Measurements from ENCODE around the gene RAPGEF4.

RAPGEF4 gene

DNA sequence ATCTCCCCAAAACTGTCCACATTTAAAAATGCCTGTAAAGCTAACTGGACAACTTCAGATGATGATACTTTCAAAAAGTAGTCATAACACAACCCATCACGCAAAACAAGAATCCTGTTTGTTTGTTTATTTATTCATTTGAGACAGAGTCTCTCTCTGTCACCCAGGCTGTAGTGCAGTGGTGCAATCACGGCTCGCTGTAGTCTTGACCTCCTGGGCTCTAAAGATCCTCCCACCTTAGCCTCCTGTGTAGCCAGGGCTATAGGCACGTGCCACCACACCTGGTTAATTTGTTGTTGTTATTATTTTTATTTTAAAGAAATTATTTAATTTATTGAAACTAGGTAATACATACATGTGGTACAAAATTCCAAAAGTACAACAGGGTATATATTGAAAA is 94.8 kb downstream of the RAPGEF4 start:
- no peak for DNase-seq

DNA sequence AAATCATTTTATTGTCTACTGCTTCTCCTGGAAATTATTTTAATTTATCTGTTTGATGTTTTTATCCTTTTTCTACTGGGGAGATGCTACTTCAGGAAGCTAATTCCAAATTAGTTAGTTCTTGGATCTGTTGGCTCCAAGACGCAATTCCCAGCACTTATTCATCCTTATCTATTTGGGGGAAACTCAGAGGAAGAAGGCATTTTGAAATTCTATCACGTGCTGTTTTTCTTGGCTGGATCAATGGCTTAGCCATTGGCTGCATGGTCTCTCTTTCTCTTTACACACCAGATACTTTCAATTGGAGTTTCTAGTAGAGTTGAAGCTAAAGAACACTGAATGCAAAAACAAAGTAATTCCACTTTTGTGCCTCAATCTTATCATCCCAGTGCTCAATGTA is 98.3 kb downstream of the RAPGEF4 start:
- DNase-seq: no peak

DNA sequence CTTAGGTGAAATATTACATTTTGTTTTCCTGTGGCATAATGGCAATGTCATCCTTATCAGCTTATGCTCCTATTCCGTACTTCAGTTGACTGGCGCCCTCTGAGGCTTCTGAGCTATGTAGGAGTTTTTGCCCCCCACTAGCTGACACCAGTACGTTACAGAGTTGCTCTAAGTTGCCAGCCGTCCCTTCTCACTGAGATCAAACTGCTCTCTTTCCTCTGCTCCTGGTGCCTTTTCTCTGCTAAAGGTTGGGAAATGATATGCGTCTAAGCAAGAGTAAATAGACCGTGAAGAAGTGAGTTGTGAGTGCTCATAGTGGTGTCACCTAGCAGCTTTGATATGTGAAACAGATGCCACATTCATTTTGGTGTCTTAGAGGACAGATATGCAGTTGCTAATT is 99.2 kb downstream of the RAPGEF4 start:
- DNase-seq: no peak

DNA sequence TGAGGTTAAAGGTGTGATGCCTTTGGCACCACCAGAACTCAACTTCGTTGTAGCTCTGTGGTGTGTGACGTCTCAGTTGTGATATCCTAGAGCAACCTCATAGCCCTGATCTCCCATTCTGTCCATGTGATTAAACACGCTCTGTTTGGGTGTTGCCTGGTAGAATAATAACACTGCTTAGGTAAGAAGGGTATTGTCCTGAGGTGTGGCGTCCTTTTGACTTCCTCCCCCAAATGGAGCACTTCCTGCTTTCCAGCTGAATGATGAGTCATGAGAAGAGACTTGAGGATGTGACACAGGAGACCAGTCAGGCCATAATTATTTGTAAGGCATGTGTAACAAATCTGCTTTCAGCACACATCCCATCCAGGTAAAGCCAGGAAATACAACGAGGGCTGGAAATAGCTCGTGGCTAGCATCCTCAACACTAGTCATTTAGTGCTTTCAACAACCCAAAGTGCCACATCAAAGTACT is 100.7 kb downstream of the RAPGEF4 start:
- no peak for DNase-seq

DNA sequence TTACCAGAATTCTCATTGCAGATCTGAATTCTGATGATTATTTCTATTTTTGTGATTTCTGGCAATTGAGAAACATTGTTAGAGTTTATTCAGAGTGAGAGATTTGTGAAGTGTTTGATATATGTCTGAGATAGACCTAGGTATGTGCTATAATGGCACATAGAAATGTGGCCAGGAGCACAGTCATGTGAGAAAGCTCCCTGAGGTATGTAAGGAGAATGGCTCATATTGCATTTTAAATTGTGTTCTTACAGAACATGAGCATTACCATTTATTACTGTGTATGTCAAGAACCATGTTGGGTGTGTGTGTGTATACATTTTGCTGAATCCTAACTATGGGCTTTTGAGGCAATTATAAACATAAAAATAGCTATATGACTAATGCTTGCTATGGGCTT is 101.2 kb downstream of the RAPGEF4 start:
- no peak for DNase-seq

DNA sequence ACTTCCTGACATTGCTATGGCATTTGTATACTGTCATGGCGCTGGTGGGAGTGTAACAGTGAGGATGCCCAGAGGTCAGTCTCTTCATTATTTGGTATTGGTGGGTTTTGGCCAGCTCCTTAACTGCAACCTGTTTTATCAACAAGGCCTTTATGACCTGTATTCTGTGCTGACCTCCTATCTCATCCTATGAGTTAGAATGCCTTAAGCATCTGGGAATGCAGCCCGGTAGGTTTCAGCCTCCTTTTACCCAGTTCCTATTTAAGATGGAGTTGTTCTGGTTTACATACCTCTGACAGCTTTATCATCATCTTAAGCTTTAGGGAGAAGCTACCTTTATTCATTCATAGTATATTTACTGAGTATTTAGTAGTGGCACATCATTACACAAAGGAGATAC is 103.8 kb downstream of the RAPGEF4 start:
- no peak for DNase-seq

DNA sequence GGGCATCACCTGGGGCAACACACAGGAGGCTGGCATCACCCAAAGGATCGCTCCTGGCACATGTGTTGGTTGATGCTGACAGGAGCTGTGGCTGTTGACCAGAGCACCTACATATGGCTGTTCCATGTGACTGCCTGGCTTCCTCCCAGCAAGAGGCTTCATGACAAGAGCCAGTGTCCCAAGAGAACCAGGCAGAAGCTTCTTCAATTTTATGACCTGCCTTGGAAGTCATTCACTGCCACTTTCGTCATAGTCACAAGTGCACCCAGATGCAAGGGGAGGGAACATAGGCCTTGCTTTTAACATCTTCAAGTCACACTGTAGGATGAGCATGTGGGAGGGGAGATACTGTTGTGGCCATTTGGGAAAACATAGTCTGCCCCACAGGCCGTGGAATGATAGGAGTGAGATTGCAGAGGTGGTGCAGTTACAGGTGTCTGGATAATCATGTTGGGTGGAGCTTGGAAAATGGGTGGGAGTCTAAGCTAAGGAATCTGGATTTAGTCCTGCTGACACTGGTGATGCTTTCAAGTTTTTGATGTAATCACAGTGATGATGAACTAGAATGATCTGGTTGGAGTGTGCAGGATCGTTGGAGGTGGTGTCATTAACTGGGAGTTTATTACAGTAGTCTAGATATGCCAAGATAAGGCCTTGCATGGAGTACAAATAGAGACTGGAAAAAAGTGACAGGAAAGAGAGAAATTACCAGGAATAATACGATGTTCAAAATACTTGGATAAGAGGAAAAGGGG is 107.0 kb downstream of the RAPGEF4 start:
- DNase-seq: no peak

DNA sequence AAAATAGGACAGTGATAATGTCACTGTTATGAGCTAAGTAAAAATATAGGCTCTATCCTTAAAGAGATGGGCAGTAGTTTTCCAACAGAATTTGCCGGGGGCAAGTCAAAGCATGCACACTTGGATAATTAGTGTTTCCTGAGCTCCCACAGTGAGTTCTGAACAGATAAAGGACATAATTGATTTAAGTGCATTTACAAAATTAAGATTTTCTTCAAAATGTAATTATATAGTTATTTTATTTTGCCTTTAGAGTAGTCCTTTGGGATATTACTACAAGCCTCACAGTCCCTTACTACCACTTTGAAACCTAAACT is 107.6 kb downstream of the RAPGEF4 start:
- no peak for DNase-seq

DNA sequence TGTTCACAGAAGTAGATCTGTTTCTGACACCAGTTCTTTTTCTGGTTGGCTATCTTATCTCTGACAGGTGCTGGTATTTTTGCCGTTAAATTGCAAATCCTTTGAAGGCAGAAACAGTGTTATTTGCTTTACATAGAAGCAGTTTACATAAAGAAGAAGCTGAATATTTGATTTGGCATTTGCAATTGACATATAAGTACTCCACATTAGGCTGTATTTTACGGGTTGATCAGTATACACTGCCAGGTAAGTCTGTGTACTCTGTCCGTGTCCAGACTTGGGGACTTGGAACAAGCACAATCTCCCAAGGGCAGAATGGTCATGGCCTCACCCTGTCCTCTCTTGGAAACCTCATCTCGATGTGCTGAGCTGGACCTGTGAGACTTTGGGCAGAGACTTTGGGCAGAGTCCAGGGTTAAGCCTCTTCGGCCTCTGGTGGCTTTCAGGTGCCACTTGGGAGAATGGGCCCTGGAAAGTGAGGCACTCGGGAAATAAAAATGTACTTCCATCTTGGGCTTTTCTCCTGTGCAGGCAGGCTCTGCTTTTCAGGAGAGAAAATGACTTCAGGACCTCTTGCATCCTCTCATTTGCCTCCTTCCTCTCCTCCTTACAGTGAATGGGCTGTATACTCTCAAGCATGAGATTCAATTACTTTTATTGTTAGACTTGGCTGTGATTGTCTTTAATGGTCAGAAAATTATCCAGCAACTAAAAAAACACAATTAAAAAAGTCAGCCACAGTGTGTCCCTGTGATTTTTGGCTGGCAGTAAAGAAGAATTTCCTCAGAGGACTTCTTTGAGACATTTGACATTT is 108.5 kb downstream of the RAPGEF4 start:
- no peak for DNase-seq

DNA sequence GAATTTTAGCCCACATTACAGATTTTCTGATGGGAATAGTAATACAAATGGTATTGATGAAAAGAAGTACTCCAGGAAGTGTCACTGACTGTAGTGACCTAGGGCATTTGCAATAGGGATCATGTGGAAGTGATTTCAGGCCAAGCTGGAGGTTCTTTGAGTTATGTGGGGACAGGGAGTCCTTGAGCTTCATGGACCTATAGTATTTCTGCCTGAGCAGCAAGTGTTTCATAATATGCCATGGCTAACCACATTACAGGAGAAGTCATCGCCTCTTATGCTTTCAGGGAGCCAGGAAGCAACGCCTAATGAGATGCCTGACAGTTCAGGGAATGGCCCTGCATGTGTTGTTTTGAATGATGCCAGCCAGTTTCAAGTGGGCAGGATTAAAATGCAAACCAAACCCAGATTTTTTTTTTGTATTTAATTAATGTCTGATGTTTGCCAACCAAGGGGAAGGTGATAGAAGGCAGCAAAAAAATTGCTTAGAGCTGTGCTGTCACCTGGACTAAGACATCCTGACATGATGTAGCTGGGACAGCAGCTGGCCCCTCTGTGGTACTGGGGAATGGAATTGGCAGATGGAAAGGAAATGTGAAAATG is 109.5 kb downstream of the RAPGEF4 start:
- DNase-seq: no peak

DNA sequence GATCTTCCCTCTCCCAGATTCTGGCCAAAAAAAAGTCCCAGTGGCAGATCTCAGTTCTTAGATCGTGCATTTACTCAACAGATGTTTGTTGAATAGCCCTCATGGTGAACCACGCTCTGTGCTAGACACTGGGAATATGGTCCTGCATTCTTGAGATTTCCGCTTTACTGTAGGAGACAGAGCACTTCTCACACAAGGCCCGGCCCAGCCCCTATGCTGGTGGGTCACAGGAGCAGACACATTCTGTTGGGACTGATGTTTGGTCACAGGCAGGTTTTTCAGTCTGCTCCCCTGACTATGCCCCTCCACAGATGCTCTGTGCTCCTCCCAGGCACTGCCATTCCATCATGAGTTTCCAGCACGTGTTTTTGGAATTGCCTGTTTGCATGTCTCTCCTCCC is 110.9 kb downstream of the RAPGEF4 start:
- DNase-seq: no peak

DNA sequence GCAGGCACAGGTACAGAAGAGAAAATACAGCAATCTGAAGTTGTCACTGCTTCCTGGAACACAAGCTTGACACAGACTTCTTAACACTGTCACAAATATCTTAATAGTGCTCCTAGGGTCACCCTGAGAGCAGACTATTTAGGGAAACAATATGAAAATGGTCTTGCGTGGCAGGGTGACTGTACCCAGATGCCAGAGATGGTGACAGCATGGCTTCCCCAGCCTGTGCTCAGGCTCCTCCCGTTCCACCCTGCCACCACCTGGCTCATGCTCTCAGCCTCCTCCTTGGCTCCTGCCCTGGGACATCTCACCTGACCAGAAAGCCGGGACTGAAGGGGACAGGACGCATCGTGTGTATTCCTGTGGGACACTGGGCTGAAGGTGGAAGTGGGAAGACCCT is 111.5 kb downstream of the RAPGEF4 start:
- DNase-seq: no peak

DNA sequence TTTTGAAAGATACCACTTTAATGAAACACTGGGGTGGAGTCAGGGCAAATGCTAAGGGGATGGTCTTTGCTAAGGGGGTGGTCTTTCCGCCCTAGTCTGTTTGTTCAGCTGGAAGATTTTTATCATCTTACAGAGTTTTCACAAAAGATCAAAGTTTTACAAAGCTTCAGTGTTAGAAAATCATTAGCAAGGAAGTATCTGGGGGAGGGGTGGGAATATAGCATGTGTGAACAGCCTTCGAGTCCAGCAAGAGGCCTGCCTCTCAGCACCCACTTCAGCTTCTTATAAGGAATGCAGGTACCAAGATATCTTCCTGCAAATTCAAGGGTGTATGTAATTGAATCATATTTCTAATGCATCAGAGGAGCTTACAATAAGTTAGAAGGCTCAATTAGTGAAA is 112.9 kb downstream of the RAPGEF4 start:
- DNase-seq: no peak

DNA sequence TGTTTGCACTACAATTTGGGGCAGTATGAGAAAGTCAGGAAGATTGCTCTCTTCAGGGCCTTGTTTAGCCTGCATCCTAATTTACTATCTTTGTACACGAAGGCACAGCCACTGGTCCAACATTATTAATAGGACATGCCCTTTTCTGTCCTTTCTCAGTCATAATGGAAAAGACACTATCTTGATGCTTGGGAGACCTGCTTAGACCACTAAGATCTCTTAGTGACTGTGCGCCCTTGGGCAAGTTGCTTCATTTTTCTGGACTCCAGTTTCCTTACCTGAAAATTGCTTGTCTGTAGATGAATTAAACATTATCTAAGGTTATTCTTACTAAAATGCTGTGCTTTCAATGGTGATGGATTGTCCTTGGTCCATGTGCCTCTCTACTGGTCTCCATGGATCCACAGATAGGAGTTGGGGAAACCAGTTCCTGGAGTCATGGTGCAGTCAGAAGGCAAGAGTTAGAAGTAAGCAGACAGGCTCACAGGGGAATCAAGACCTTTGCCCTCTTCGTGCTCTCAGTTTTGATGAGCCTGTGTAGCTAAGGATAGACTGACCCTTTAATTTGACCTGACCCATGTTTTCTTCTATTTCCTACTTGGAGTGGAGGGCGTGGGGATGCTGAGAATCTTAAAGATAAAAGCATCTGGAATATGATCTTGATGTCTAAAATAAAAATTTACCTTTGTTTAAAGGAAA is 114.0 kb downstream of the RAPGEF4 start:
- DNase-seq: no peak

DNA sequence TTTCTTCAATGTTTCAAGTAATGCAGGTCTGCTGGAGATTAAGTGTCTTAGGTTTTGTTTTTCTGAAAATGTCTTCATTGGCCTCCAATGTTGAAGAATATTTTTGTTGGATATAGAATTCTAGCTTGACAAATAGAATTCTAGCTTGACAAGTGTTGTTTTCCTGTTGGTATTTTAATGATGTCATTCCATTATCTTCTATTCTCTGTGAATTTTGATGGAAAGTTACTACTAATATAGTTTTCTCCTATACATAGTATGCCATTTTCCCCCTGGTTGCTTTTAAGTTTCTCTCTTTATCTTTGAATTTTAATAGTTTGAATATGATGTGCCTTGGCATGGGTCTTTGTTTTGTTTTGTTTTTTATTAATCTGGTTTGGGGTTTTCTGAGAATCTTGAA is 119.9 kb downstream of the RAPGEF4 start:
- no peak for DNase-seq

DNA sequence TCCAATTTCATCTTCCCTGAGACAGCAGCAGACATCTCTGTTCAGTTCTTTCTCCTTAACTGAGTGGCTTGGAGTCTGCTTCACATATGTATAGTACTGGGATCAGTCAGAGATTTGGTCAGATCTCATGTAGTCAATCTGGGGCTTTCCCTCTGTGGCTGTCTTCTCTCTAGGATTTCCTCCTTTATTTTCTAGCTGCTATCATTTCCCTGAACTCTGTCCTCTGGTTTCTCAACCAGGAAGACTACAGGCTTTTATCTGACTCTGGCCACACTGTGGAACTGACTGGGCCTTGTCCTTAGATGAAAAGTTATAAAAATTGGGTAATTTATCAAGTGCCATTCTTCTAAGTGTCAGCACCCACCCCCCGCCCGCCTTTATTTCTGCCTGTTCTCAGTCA is 121.0 kb downstream of the RAPGEF4 start:
- DNase-seq: no peak

DNA sequence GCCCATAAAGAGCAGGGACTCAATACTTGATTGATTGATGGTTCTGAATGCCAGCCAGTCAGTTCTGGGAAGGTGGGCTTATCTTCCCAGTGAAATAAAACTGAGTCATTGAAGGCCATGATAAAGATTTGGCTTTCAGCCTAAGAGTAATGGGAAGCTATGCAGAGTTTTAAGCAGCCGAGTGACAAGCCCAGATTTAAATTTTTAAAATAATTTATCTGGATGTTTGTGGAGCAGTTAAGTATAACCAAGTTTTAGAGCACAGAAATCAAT is 122.8 kb downstream of the RAPGEF4 start:
- no peak for DNase-seq

DNA sequence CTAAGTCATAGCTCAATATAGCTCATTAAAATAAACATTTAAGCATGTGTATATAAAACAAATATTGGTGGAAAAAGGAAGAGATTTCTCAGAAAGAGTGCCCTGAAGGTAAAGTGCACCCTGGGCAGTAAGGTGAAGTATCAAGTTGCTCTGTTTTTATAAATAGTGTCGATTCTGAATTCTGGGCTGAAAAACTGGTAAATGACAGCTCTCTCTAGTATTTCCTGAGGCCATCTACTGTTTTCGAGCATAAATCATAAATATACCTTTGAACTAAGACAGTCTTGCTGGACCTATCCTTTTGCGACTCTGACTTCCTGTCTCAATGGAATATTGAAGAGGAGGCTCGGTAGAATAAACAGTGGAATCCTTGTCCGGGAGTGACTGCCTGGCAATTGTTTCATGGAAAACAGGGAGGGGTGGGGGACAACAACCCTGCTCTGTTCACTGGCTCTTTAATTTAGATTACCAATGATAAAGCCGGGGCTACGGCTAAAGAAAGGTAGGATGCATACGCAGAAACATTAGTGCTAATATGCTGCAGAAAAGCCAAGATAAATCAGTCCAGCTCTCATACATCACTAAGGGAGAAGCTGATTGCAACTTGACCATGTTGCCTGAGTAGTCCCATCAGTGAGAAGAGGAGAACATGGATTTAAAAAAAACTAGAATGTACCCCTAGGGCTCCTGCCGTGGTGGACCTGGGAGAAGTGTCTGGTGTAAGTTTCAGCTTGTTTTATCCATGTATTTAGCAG is 124.1 kb downstream of the RAPGEF4 start:
- DNase-seq: no peak

DNA sequence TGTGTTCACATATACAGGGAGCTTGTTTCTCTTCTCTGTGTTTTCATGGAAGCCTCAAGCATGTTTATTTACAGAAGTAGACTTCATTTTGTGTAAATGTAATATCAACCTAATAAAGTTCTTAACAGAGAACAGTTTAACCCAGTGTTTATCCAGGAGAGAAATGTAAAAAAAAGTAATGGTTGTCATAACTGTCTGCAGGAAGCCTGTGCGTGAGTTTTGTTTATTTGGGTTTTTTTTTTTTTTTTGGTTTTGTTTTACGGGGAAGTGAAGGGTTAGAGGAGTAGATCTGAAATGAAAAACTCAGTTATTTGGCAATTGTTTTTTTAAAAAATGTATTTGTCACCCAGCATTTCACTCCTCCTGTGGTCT is 124.7 kb downstream of the RAPGEF4 start:
- no peak for DNase-seq

DNA sequence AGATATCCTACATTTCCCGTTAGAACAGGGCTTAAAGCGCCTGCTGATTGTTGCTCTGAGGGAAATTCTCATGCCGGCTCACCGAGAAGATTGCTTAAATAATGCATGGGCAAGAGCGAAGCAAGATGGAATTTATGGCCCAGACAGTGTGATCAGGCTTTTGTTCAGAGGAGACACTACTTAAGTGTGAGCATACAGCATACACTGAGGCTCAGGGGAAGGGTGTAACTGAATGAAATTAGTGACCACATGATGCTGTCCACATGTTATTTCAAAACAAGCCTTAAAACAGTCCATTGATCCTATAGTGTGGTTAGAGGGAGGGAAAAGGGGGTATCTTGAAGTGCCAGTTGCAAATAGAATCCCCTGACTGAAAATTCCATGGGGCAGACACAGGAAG is 125.5 kb downstream of the RAPGEF4 start:
- no peak for DNase-seq

DNA sequence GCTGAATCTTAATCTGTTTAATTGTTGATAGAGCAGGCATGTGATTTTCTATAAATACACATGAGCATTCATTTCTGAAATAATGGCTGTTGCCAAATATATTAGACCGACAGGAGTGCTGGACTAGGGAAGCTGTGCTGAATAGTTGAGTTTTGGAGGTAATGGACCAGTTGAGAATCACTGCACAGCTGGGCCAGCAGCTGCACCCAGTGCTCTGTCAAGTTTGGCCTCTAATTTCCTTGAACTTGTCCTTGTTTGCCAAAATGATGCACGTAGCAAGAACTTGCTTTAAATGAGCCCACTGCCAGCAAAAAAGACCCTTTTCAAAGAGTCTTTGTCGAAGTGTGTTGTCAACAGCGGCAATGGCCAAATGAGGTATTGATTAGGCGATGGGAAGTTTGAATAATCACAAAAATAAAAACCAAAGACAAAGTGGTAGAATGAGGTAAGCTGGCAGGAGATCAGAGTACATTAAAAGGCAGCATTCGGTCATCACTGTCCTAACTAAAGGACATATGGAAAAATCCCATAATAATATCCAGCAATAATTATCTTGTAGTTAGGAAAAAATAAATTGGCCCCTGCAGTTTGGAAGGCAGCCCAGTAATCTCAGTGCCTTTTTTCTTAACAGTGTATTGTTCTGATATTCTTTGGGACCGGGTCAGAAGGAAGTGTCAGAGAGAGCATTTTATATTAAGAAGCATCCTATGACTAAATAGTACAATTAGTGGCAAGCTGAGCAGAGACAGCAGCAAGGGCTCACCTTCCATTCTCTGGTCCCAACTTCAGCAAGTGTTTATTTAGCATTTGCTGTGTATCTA is 126.2 kb downstream of the RAPGEF4 start:
- no peak for DNase-seq

DNA sequence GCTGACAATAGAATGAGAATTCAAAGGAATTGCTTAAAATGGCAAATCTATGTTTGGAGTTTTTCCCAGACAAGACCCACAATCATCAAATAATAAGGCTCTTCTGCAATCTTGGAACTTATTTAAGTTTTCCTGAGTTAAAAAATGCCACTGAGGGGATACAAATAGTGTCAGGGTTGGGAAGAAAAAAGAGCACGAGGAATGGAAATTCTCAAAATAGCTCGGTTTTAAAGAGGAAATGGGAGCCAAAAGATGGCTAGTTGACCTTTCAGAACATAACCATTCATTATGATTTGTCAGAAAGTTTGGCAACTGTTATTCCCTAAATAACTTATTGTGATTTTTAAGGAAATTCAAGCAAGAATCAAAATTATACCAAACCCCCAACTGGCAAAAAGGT is 127.7 kb downstream of the RAPGEF4 start:
- no peak for DNase-seq

Measured in stimulated activated CD4-positive, alpha-beta T cell treated with anti-CD3 and anti-CD28 coated beads, Interleukin-2, amount 100 ng/mL, for 24 hours (primary cell).